Stimulated activated CD8-positive, alpha-beta memory T cell treated with anti-CD3 and anti-CD28 coated beads, Interleukin-12 subunit alpha, Interleukin-12 subunit beta, amount 100 ng/mL, for 24 hours (primary cell): Measurements from ENCODE around the gene HTR4.
"Not testable (repeated sequence)": the region's sequence is repeated elsewhere in the genome, so short reads cannot be mapped to it uniquely, and the experiment has no call there.

Experiments
- DNase-seq: peaks from one replicate; pipeline ENCODE4 v3.0.0-alpha.2; 2020; ENCODE audit errors: extremely low read depth

Gene HTR4

GRCh38 chr5:148539851-148540250, 114.5 kb downstream of the HTR4 start:
- no peak for DNase-seq

DNA sequence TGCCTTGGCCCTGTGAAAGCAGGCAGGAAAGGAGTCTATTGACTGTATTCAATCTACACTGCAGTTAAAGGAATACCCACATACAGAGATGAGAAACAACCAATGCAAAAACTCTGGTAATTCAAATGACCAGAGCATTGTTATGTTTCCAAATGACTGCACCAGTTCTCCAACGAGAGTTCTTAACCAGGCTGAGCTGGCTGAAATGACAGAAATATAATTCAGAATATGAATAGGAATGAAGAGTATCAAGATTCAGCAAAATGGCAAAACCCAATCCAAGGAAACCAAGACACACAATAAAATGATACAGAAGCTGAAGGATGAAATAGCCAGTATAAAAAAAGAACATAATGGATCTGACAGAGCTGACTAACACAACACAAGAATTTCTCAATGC, 119.1 kb downstream of the HTR4 start:
- no peak for DNase-seq

DNA sequence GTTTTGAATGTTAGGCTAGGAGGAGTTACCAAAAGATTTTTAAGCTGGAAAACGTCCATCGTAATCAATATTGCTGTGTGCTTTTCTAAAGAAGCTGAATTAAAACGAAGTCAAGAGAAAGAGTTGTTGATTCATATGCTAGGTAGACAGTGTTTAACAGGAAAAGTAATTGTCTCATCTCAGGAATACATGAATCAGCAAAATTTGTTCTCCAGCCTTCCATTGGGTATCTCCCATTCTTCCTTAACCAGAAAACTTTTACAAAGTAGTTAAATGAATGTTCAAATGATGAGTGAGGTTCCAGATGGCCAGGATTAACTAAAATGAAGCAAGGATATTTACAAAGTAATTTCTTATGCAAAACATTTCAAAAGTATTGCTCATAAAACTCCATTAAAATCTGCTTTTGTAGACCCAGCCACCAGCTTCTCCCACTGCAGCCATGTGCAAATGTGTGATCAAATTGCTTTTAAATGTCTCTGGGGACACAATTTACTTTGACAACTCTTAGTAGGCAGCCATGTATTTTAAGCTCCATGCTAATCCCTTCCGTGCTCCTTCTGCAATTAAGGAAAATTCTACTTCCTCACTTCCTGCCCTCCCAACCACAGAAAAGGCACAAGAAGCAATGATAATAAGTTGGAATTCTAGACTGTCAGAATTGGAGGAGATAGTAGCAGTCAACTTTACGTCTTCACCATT, 121.2 kb downstream of the HTR4 start:
- DNase-seq = no peak

DNA sequence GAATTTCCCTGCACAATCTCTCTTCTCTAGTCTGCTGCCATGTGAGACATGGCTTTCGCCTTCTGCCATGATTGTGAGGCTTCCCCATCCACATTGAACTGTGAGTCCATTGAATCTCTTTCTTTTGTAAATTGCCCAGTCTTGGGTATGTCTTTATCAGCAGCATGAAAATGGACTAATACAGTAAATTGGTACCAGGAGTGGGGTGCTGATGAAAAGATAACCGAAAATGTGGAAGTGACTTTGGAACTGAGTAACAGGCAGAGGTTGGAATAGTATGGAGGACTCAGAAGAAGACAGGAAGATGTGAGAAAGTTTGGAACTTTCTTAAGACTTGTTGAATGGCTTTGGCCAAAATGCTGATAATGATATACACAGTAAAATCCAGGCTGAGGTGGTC, 124.9 kb downstream of the HTR4 start:
- not testable (repeated sequence) for DNase-seq

DNA sequence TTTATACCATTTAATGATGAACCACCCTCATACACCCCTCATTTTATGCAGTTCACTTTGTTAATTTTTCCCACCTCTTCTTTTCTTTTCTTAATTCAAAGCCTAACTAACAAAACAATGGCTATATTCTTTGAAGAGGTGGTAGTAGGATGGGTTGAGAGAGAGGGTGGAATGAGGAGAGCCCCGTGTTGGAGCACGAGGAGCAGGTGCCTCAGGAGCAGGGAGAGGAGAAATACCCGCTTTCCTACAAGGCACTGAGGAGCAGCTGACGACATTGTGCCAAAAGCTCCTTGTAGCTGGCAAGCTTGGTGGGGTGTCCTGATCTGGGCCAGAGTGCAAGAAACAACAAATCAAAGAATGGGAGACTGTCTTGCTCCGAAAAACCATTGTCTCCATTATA, 129.6 kb downstream of the HTR4 start:
- no peak for DNase-seq

GRCh38 chr5:148523139-148523538, 131.2 kb downstream of the HTR4 start:
- DNase-seq = no peak

- no peak for DNase-seq
Measured at GRCh38 chr5:148515460-148515859, 138.9 kb downstream of the HTR4 start.

GRCh38 chr5:148514344-148514743, 140.0 kb downstream of the HTR4 start:
- no peak for DNase-seq

DNA sequence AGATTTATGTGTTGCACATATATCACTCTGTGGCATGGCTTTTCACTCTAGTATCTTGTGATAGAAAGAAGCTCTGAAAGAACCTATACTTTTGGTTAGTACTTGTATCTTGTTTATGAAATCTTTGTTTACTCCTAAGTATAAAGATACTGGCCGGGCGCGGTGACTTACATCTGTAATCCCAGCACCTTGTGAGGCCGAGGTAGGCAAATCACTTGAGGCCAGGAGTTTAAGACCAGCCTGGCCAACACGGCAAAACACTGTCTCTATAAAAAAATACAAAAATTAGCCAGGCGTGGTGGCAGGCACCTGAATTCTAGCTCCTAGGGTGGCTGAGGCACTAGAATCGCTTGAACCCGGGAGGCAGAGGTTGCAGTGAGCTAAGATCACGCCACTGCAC, 141.8 kb downstream of the HTR4 start:
- DNase-seq = no peak

- no peak for DNase-seq
Measured at GRCh38 chr5:148511810-148512347, 142.4 kb downstream of the HTR4 start.

DNA sequence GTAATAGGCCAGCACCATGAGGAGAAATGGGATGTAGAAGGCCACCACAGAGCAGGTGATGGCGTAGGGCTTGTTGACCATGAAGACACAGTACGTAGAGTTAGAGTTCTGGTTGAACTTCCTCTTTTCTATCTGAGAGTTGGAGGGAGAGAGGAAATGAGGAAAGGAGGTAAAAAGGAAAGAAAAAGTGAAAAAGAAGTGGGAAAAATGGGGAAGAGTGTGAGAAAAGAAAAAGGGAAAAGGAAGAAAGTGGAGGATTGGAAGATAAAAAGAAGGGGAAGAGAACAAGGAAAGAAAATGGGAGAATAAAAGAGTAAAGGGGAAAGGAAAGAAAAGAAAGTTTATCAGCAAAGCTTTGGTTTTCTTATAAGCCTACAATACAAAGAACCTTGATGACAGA, 144.4 kb downstream of the HTR4 start:
- no peak for DNase-seq

- DNase-seq = no peak
Measured at GRCh38 chr5:148507648-148508047, 146.7 kb downstream of the HTR4 start.

GRCh38 chr5:148499452-148499851, 154.9 kb downstream of the HTR4 start:
- DNase-seq = no peak

DNA sequence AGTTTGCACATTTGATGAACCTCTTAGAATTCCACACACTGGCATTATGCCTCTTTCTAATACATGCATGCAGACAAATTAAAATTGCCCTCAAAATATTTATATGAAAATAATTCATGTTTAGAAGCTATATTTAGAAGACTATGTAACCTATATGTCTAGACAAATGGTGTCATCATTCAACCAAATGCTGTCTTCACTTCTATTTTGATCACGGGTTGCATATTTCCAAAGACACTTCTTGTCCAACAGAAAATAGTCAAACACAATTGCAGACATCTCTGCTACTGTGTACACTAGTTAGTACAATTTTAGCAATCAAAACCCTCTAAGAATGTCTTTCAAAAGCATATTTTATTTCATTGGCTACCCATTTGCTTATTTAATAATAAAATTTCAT, 156.6 kb downstream of the HTR4 start:
- no peak for DNase-seq

- no peak for DNase-seq
Measured at GRCh38 chr5:148492351-148492750, 162.0 kb downstream of the HTR4 start.

- DNase-seq = no peak
Measured at GRCh38 chr5:148491793-148492184, 162.5 kb downstream of the HTR4 start.

GRCh38 chr5:148491015-148491792, 163.1 kb downstream of the HTR4 start:
- DNase-seq = no peak

- DNase-seq = no peak
Measured at GRCh38 chr5:148488757-148489156, 165.6 kb downstream of the HTR4 start.

GRCh38 chr5:148486456-148486855, 167.9 kb downstream of the HTR4 start:
- DNase-seq = no peak

DNA sequence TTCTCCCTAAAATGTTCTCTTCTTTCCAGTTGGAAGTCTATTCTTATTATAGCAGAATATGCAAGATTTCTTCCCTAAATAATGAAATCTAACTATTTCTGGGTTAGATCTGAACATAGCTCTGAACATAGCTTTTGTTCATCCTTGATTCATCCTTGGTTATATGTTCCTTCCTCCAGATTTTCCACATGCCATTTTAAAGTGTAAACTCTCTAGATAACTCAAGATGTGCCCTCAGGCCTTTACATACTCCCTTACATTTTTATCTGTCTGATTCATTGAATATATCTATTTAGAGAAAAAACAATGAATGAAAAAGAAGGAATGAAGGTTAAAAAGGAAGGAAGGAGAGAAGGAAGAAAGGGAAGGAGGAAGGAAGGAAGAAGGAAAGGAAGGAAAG, 169.7 kb downstream of the HTR4 start:
- DNase-seq = no peak

DNA sequence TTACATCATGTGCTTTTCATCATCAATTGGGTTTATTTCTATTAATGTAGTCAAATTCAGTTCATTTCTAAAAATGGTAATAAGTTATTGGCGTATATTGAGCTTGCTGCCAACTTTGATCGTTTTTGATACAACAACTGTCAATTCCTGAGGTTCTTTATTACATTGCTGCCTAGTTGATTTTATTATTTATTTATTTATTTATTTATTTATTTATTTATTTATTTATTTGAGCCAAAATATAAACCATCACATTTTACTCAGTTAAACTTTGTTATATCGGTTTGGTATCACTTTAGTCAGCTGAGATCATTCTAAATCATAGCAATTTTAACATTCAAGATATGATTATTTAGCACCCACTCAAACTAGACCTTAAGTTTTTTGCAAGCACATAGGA, 170.6 kb downstream of the HTR4 start:
- DNase-seq = no peak

DNA sequence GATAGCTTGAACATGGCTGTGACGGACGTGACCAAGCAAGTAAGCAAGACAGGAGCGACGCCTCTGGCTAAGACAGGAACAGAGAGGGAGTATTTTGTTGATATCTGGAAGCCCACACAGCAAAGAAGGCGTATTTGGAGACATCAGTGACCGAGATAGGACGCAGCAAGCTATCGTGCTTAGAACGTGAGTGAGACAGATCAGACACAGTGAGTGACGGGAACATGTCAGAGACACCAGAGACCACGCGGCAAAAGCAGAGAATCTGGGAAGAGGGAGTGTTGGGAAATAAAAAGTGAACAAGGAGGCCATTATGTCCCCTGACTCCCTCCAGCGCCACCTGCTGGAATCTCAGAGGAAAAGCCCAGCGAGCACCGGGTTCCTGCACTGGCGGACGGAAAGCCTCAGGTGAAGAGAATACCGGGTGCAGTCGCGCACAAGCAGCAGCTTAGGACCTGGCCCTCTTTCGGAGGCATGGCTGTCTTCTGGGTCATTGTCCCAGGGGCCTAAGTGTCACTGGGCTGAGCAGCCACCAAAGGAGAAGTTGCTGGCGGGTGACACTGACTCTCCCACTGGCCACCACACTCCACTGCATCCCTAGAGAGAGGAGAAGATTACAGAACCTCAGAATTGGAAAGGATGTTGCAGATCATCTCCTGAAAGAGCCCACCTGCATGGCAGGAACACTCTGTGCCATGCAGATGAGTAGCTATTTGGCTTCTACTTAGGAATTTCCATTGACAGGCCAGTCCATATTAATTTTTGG, 171.4 kb downstream of the HTR4 start:
- DNase-seq = peak; percentile 7
